Small intestine (tissue), 7 donors: ENCODE data around the gene CSH1. TPM values are rescaled to one million over a fixed set of nuclear protein-coding genes. Genes with fewer than 3 reads are reported as not detected.

ENCODE experiments used
- DNase-seq, 2 donors: peaks; one replicate each; pipeline versions ENCODE4 v3.0.0 to v3.0.0-alpha.2; 2013
- FAIRE-seq: peaks from 2 replicates; lab custom pipeline; 2012; peaks lifted over from hg19 to GRCh38; lab: Jason Lieb, UNC
- H3K27ac ChIP-seq, 3 donors: one replicate each; pipeline ENCODE4 v1.5.1; 2013; ENCODE audit warnings: low read length in 2 of 3, mild to moderate bottlenecking in 2 of 3, control low read depth in 1 of 3, inconsistent platforms in 1 of 3, low read depth in 1 of 3, moderate library complexity in 1 of 3
- H3K27me3 ChIP-seq, 3 donors: one replicate each; pipeline ENCODE4 v1.6.1; 2013; ENCODE audit warnings: low read length in 3 of 3, inconsistent platforms in 1 of 3; ENCODE audit not compliant: control insufficient read depth in 3 of 3, insufficient read depth in 3 of 3
- H3K36me3 ChIP-seq, 3 donors: one replicate each; pipeline ENCODE4 v1.6.1; 2013; ENCODE audit warnings: low read length in 3 of 3, inconsistent platforms in 1 of 3, low read depth in 1 of 3, mild to moderate bottlenecking in 1 of 3, moderate library complexity in 1 of 3; ENCODE audit not compliant: control insufficient read depth in 3 of 3, insufficient read depth in 2 of 3
- H3K4me1 ChIP-seq, 3 donors: one replicate each; pipeline ENCODE4 v1.6.1; 2013; ENCODE audit warnings: low read length in 2 of 3, inconsistent platforms in 1 of 3, low read depth in 1 of 3, mild to moderate bottlenecking in 1 of 3, moderate library complexity in 1 of 3; ENCODE audit not compliant: control insufficient read depth in 3 of 3, insufficient read depth in 2 of 3
- H3K4me3 ChIP-seq, 3 donors: one replicate each; pipeline ENCODE4 v1.5.1; 2013; ENCODE audit warnings: low read length in 3 of 3, control low read depth in 1 of 3, inconsistent platforms in 1 of 3, low read depth in 1 of 3, mild to moderate bottlenecking in 1 of 3, moderate library complexity in 1 of 3
- H3K9me3 ChIP-seq, 2 donors: one replicate each; pipeline ENCODE4 v1.6.1; 2013; ENCODE audit warnings: low read depth in 1 of 2, low read length in 1 of 2; ENCODE audit not compliant: control insufficient read depth in 2 of 2, insufficient read depth in 1 of 2
- WGBS, 3 donors: extraction: QIAGEN DNeasy Blood & Tissue Kit; methylation state at CpG; one replicate each; pipeline ENCODE4 v1.1.7; 2013; 5-methylcytosine and 5-hydroxymethylcytosine counted together
- polyA plus RNA-seq, 4 donors: library from polyadenylated mRNA; stranded (reverse) in 3 of 4; unstranded in 1 of 4; fragments of 200-250 nt in 3 of 4; fragments of 120-200 nt in 1 of 4; gene quantifications; one replicate each; pipeline versions ENCODE4 v1.2.1 to v1.2.3, GENCODE V29; 2013
- donor health status: healthy with polysubstance abuse.
- donor health status: control.
- donor health status: control.
- donor health status: Bipolar disorder and iron deficiency.
- donor health status: healthy.

Gene CSH1
- polyA plus RNA-seq, 4 donors = 0.16 TPM; not detected in 3

GRCh38 chr17:63931981-63932561 lies 35.7 kb upstream of the CSH1 start, which contains the start of gene CD79B:
CD79B (minus strand) TSS chr17:63932331; CDS start chr17:63932261, 70 bp downstream.
- Histone ChIP-seq H3K27me3 (no peaks in the 10 kb centered on the region), H3K4me1 (peaks cover 0 to 7% (median 0%) of the 10 kb centered on the region in 3 donors), H3K27ac (peak within 1 kb of the TSS in 1 of 3 donors; percentile 62), H3K9me3 (no peaks in the 10 kb centered on the region), H3K4me3 (peak within 1 kb of the TSS in 2 of 3 donors; percentile 26 to 43), H3K36me3 (no peaks in the 10 kb centered on the region)
- DNase-seq (no peak), FAIRE-seq (no peak)
- 61 to 77% (median 74%) methylated on average over 19 of the region's 19 CpGs for WGBS, 3 donors

DNA sequence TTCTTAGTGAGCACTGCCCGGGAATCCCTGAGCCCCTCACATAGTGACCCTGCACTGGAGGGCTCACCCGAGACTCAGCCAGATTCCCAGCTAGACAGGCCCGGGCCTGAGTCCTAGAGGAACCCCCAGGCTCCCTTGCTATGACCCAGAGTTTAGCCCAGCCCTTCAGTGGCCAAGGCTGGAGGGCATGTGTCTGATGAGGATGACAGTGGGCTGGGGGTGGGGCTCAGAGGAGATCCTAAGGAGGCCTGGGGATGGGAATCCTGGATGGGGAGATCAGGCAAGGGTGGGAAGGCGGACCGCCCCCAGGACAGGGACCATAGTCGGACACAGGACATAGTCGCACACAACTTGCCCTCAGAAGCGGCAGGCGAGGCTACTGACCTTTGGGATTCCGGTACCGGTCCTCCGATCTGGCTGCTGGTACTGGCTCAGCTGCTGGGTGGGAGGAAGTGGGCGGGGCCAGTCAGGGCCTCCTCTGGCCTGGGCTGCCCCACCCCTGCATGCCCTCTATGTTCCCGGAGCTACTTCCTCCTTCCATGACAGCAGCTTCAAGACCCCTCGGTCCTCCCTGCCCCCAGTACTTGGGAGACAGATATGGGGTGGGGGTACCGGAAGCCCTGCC lies 34.7 kb upstream of the CSH1 start:
- DNase-seq (peak; percentile 44 to 47), FAIRE-seq (no peak)
- WGBS, 3 donors = 42 to 55% (median 44%) methylated on average over 14 to 16 of the region's 16 CpGs
- Histone ChIP-seq H3K4me3 (peak overlapping the region in 1 of 3 donors; percentile 39), H3K9me3 (no peaks in the 10 kb centered on the region), H3K36me3 (no peaks in the 10 kb centered on the region), H3K4me1 (peaks cover 0 to 7% (median 0%) of the 10 kb centered on the region in 3 donors), H3K27me3 (no peaks in the 10 kb centered on the region), H3K27ac (peak overlapping the region in 1 of 3 donors; percentile 62)

- FAIRE-seq (no peak), DNase-seq (no peak)
- Histone ChIP-seq H3K4me1 (peaks cover 0 to 7% (median 0%) of the 10 kb centered on the region in 3 donors), H3K27ac (no peak overlapping the region), H3K4me3 (no peak overlapping the region), H3K27me3 (no peaks in the 10 kb centered on the region), H3K36me3 (no peaks in the 10 kb centered on the region), H3K9me3 (no peaks in the 10 kb centered on the region)
- 84 to 86% (median 86%) methylated on average over 24 of the region's 24 CpGs for WGBS, 3 donors
These were observed 33.7 kb upstream of the CSH1 start for GRCh38 chr17:63929860-63930766.

- WGBS, 3 donors = 82 to 90% (median 88%) methylated on average over 10 of the region's 10 CpGs
- Histone ChIP-seq H3K4me1 (peaks cover 0 to 7% (median 0%) of the 10 kb centered on the region in 3 donors), H3K4me3 (no peak overlapping the region), H3K27me3 (no peaks in the 10 kb centered on the region), H3K27ac (no peak overlapping the region), H3K36me3 (no peaks in the 10 kb centered on the region), H3K9me3 (no peaks in the 10 kb centered on the region)
- FAIRE-seq = no peak
- no peak for DNase-seq
These were observed 32.8 kb upstream of the CSH1 start for GRCh38 chr17:63928966-63929695.

GRCh38 chr17:63928172-63928666 lies 31.8 kb upstream of the CSH1 start:
- H3K4me3 ChIP-seq = no peak overlapping the region
- FAIRE-seq = no peak
- WGBS, 3 donors = 83 to 85% (median 84%) methylated on average over 9 to 10 of the region's 10 CpGs
- no peaks in the 10 kb centered on the region for H3K27me3 ChIP-seq
- H3K36me3 ChIP-seq = no peaks in the 10 kb centered on the region
- H3K4me1 ChIP-seq = peaks cover 0 to 7% (median 0%) of the 10 kb centered on the region in 3 donors
- DNase-seq = no peak
- no peak overlapping the region for H3K27ac ChIP-seq
- no peaks in the 10 kb centered on the region for H3K9me3 ChIP-seq

- Histone ChIP-seq H3K9me3 (no peaks in the 10 kb centered on the region), H3K27ac (no peak overlapping the region), H3K4me1 (peaks cover 0 to 7% (median 0%) of the 10 kb centered on the region in 3 donors), H3K27me3 (no peaks in the 10 kb centered on the region), H3K36me3 (no peaks in the 10 kb centered on the region), H3K4me3 (no peak overlapping the region)
- FAIRE-seq (no peak), DNase-seq (no peak)
- 62 to 63% (median 62%) methylated on average over 7 to 8 of the region's 8 CpGs for WGBS, 3 donors
These were observed 31.2 kb upstream of the CSH1 start for GRCh38 chr17:63927464-63928171.

DNA sequence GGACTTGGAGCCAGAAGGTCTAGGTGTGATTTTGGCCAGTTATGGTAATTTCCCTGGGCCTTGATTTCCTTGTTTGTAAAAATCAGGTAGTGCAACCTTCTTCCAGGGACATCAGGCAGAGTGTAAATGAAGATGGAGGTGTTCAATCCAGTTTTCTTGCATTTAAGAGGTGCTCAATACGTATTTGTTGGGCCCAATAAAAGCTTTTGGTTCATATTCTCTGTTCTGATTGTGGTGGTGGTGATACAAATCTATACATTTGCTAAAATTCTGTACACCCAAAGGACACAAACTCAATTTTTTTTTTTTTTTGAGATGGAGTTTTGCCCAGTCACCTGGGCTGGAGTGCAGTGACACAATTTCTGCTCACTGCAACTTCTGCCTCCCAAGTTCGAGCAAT lies 29.8 kb upstream of the CSH1 start:
- no peak overlapping the region for H3K4me3 ChIP-seq
- no peaks in the 10 kb centered on the region for H3K36me3 ChIP-seq
- WGBS, 3 donors = 90 to 100% (median 92%) methylated on average over 2 of the region's 2 CpGs
- H3K4me1 ChIP-seq = peaks cover 0 to 3% (median 0%) of the 10 kb centered on the region in 3 donors
- FAIRE-seq = no peak
- no peaks in the 10 kb centered on the region for H3K27me3 ChIP-seq
- no peak overlapping the region for H3K27ac ChIP-seq
- no peaks in the 10 kb centered on the region for H3K9me3 ChIP-seq
- DNase-seq = no peak
